Esophagus mucosa (tissue), 1 donor: ENCODE measurements around the gene KANK3. TPM values are rescaled to one million over a fixed set of nuclear protein-coding genes. Genes with fewer than 3 reads are reported as not detected.
"Not testable (repeated sequence)": the region's sequence is repeated elsewhere in the genome, so short reads cannot be mapped to it uniquely, and the experiment has no call there.

ENCODE experiments used
- ATAC-seq: fragments of 200-7000 bp; cut with Tn5 transposase; one replicate; pipeline ENCODE4 v1.9.1; 2020
- total RNA-seq: library from RNA; stranded (reverse); gene quantifications from one replicate; pipeline ENCODE4 v1.2.4, GENCODE V29; 2023
- donor health status: DM: yes; HTN: yes; CAD: no.

Gene KANK3
- total RNA-seq = 1.6 TPM

DNA sequence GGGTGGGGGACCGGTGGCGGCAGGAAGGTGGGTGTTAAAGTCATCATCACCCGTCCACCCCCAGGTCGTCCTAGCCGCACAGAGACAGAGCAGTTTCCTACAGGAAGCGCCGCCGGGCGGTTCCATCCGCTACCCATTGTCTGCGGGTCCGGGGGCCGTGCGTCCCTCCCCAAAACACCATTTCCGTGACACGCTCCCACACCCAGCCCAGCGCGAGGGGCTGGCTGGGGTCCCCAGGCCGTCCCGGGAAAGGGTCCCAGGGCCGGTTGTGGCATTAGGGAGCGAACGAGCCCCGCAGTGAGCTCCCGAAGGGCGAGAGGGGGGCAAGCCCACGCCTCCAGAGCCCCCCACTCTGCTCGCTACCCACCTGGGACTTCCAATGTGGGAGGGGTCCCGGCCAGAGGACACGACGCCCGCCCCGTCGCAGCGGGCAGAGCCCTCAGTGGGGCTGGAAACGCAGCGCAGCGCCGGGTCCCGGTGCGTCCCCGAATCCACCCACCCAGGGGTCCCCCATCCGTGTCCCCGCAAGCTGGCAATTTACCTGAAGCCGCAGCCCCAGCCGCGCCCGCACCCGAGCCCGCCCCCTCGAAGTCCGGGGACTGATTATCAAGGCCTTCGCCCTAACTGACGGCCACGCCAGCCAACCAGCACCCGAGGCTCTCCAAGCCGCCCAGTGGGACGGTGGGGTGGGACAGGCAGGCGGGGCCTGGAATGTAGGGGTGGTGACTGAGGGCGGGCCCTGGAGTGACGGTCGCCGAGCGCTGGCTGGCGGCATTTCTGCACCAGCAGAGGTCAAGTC, at the start of gene KANK3:
Gene KANK3, minus strand, starts transcription at position 579 of the 799 bp plus-strand sequence. CDS start 5,434 bp downstream, outside the sequence.
- peak; percentile 98 for ATAC-seq

DNA sequence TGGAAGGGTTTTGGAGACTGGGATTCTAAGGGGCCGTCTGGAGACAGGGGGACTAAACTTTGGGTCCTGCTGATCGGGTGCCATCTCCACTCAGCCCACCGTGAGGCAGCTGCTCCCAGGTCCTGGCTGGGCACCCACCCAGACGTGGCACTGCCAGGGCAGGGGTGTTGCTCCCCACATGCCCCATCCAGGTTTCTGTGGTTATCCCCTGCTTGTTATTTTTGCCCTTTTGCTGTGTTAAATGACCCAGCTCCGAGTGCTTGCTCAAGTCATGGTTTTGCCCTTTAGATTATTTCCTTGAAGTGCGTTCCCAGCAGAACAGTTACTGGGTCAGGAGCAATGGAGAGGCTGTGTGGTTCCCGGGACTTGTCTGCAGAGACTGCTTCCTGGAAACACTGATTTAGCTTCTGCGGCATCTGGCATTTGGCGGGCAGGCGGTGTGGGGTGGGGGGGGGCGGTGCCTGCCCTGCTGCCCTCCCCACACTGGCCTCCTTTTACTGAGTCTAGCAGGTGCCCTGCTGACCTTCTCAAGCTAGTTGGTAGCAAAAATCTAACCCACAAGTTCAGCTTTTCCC, 49.0 kb upstream of the KANK3 start:
- ATAC-seq = no peak

DNA sequence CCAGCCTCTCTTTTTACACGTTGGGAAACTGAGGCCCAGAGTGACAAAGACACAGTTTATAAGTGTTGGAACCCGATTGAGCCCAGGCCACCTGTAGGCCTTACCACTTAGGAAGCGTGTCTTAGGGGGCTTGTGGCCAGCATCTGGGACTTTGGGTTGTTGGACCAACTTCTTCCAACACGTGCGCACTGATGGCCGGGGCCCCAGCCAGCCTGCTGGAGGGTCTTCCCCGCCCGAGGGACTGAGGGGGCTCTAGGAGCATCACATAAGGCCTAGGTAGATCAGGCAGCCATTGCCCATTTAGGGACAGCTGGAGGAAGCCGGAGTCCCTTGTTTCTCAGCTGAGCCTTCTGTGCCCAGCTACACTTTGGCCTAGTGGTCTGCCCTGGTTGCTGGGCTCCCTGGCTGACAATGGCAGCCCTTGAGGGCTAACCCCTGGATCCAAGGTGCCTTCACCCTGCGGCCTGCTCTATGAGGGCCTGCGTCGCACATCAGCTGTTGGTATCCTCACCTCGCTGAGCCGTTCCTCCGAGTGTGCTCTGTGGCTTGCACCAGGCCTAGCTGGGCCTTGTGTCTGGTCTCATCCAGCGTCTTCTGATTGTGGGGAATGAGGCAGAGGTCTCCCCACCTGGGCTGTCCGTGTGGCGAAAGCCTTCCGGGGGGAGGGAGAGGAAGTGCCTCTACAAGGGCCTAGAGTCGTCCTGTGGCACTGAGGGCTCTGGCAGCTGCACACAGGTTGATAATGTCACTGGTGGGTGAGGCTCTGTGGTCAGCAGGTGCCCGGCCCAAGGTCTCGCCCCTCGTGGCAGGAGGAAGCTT, 48.3 kb upstream of the KANK3 start:
- no peak for ATAC-seq

DNA sequence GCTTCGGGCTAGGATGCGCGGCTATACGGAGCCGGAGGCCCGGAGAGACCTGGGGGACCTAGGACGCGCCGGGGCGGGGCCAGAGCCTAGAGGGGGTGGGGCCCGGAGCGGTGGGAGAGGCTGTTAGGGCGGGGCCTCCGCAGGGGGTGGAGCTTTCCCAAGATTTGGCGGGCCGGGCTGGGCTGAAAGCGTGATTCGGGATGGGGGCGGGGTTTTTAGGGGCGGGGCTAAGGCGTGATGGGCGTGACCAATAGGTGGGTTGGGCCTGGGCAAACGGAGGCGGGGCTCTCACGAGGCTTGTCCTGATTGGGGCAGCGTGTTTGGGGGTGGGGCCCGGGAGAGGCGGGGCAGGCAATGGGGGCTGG, 47.5 kb upstream of the KANK3 start:
- peak; percentile 92 for ATAC-seq

DNA sequence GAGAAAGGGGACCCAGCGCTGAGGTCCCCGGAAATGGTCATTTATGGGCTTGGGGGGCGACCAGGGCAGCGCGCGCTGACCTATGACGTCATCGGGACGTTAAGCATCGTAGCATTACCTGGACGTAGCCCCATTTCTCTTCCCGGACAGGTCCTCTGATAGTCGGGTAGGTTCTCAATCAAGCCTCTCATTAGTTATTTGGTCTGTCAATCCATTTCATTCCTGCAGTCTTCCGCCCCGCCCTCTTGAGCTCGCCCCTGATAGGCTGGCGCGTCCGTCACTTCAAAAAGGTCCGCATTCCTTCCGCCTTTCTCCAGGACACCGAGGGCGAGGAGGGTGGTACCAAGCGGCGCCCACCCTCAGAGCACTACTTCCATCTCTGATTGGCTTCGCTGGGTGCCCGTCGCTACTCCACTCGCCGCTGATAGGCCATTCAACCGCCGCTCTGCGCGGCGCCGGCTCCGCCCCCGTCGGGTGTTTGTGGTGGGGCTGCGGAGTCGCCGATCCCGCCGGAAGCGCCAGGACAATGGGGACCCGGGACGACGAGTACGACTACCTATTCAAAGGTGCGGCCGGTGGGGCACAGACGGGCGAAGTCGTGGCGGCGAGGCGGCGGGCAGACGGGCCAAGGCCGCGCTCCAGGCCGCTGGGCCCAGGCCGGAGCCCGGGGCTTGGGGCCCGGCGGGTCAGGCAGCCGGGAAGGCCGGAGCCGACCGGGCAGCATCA, 47.0 kb upstream of the KANK3 start, which contains the start of gene RAB11B:
Gene RAB11B, plus strand, starts transcription at position 470 of the 726 bp plus-strand sequence. Its CDS starts 57 bp downstream, at position 527.
- ATAC-seq = peak; percentile 95

DNA sequence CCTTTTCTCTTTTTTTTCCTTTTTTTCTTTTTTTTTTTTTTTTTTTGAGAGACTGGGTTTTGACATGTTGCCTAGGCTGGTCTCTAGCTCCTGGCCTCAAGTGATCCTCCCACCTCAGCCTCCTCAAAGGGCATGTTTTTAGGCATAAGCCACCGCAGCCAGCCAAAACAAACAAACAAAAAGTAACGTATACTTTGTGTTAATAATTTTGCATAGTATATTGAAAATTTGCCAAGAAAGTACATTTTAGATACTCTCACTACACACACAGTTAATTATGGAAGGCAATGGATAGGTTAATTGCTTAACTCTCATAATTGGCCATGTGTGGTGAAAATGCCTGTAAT, 45.5 kb upstream of the KANK3 start:
- ATAC-seq = no peak

DNA sequence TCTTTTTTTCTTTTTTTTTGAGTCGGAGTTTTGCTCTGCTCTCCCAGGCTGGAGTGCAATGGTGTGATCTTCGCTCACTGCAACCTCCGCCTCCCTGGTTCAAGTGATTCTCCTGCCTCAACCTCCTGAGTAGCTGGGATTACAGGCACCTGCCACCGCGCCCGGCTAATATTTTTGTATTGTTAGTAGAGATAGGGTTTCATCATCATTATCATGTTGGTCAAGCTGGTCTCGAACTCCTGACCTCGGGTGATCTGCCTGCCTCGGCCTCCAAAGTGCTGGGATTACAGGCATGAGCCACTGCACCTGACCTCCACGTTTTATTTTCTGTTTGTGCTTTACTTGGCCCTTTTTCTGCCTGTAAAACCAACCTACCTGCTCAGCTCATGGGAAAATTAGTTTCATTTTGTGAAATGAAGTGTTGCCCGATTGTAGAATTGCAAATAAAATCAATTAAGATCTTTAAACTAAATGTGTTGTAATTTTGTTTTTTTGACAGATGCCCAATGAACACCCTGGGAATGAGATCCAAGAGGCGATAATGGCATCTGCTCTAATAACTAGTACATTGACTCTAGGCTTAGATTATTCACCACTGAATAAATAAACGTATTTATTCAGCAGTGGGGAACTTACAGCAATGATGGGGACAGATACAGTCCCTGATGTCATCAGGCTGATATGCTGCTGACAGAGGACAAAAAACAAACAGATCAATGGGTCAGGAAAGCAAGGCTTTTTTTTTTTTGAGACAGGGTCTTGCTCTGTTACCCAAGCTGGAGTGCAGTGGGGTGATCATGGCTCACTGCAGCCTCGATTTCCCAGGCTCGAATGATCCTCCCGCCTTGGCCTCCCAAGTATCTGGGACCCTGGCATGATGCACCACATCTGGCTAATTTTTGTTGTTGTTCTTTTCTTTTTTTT, 44.9 kb upstream of the KANK3 start:
- ATAC-seq = no peak

DNA sequence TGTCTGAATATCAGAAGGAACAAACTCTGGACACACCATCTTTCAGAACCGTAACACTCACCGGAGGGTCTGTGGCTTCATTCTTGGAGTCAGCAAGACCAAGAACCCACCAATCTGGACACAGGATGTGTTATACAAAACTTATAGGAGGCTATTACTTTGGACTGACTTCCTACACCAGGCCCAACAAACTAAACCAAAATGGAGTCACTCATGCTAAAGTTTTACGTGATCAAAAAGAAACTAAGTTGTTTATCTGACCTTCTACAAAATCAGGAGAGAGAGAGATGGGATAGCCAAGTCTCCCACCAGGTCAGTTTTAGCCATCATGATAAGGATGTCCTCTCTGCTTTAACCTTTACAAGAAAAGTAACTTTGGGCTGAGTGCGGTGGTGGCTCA, 43.9 kb upstream of the KANK3 start:
- no peak for ATAC-seq

DNA sequence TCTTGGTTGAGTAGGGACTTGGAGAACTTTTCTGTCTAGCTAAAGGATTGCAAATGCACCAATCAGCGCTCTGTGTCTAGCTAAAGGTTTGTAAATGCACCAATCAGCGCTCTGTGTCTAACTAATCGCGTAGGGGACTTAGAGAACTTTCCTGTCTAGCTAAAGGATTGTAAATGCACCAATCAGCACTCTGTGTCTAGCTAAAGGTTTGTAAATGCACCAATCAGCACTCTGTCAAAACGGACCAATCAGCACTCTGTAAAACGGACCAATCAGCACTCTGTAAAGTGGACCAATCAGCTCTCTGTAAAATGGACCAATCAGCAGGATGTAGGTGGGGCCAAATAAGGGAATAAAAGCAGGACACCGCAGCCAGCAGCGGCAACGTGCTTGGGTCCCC, 43.4 kb upstream of the KANK3 start:
- not testable (repeated sequence) for ATAC-seq

DNA sequence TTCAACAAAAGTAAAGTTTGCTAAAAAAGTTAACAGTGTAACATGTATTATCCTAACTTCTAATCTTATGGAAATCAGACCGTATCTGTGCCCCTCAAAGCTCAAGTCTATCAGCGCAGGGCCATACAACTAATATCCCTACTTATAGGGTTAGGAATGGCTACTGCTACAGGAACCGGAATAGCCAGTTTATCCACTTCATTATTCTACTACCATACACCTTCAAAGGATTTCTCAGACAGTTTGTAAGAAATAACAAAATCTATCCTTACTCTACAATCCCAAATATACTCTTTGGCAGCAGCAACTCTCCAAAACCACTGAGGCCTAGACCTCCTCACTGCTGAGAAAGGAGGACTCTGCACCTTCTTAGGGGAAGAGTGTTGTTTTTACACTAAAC, 42.5 kb upstream of the KANK3 start:
- ATAC-seq = not testable (repeated sequence)

DNA sequence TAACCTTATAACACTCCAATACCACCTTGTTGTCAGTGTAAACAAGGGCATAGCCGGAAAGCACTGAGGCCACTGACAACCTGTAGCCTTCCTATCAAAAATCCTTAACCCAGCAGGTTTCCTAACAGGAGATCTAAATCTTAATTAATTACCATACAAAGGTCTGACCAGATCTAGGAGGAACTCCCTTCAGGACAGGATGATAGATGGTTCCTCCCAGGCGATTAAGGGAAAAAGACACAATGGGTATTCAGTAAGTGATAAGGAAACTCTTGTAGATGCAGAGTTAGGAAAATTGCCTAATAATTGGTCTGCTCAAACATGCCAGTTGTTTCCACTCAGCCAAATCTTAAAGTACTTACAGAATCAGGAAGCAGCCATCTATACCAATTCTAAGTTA, 42.0 kb upstream of the KANK3 start:
- ATAC-seq = not testable (repeated sequence)

DNA sequence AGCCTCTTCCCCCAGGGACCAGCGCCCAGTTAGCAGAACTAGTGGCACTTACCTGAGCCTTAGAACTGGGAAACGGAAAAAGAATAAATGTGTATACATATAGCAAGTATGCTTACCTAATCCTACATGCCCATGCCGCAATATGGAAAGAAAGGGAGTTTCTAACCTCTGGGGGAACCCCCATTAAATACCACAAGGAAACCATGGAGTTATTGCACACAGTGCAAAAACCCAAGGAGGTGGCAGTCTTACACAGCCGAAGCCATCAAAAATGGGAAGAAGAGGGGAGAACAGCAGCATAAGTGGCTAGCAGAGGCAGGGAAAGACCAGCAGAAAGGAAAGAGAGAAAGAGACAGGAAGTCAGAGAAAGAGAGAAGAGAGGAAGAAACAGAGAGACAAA, 41.5 kb upstream of the KANK3 start:
- not testable (repeated sequence) for ATAC-seq

DNA sequence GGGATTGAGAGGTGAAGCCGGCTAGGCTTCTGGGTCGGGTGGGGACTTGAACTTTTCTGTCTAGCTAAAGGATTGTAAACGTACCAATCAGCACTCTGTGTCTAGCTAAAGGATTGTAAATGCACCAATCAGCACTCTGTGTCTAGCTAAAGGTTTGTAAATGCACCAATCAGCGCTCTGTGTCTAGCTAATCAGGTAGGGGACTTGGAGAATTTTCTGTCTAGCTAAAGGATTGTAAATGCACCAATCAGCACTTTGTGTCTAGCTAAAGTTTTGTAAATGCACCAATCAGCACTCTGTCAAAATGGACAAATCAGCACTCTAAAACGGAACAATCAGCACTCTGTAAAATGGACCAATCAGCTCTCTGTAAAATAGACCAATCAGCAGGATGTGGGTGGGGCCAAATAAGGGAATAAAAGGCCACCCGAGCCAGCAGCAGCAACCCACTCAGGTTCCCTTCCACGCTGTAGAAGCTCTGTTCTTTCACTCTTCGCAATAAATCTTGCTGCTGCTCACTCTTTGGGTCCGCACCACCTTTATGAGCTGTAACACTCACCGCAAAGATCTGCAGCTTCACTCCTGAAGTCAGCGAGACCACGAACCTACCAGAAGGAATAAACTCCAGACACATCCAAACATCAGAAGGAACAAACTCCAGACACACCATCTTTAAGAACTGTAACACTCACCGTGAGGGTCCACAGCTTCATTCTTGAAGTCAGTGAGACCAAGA, 36.3 kb upstream of the KANK3 start:
- ATAC-seq = not testable (repeated sequence)

DNA sequence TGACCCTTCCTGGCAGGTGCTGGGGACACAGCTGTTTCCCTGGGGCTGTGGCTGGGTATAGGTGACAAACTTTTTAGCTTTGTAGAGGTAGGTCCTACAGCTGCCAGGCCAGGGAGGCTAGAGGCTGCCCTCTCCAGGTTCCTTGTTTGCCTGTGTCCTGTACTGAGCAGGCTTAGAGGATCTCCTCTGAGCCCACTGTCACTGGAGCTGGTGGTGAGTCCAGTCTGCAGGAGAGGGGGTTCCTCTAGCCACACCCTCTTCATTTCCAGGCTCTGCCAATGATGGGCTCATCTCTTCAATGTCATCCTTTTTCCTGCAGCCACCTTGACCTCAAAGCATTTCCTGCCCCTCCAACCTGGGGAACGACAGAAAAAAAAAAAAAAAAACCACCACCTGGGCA, 34.5 kb upstream of the KANK3 start:
- peak; percentile 51 for ATAC-seq

DNA sequence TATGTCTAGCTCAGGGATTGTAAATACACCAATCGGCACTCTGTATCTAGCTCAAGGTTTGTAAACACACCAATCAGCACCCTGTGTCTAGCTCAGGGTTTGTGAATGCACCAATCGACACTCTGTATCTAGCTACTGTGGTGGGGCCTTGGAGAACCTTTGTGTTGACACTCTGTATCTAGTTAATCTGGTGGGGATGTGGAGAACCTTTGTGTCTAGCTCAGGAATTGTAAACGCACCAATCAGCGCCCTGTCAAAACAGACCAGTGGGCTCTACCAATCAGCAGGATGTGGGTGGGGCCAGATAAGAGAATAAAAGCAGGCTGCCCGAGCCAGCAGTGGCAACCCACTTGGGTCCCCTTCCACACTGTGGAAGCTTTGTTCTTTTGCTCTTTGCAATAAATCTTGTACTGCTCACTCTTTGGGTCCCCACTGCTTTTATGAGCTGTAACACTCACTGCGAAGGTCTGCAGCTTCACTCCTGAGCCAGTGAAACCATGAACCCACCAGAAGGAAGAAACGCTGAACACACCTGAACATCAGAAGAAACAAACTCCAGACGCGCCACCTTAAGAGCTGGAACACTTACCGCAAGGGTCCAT, 33.4 kb upstream of the KANK3 start:
- ATAC-seq = not testable (repeated sequence)

DNA sequence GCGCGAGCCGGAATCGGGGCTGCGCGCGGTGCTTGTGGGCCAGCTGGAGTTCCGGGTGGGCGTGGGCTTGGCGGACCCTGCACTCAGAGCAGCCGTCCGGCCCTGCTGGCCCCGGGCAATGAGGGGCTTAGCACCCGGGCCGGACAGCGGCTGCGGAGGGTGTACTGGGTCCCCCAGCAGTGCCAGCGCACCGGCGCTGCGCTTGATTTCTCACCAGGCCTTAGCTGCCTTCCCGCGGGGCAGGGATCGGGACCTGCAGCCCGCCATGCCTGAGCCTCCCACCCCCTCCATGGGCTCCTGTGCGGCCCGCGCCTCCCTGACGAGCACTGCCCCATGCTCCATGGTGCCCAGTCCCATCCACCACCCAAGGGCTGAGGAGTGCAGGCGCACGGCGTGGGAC, 32.7 kb upstream of the KANK3 start:
- not testable (repeated sequence) for ATAC-seq

DNA sequence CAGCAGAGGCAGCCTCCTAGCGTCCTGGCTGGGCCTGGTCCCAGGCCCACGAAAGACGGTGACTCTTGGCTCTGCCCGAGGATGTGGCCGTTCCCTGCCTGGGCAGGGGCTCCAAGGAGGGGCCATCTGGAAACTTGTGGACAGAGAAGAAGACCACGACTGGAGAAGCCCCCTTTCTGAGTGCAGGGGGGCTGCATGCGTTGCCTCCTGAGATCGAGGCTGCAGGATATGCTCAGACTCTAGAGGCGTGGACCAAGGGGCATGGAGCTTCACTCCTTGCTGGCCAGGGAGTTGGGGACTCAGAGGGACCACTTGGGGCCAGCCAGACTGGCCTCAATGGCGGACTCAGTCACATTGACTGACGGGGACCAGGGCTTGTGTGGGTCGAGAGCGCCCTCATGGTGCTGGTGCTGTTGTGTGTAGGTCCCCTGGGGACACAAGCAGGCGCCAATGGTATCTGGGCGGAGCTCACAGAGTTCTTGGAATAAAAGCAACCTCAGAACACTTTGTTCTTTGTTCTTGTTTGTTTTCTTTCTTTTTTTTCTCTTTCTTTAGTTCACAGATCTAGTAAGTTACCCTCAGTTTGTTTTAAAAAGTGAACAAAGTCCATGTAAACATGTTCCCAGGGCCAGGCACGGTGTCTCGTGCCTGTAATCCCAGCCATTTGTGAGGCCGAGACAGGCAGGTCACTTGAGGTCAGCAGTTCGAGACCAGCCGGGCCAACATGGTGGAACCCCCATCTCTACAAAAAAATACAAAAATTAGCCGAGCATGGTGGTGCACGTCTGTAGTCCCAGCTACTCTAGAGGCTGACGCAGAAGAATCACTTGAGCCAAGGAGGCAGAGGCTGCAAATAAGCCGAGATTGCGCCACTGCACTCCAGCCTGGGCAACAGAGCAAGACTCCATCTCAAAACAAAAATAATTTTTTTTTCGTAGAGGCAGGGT, 31.1 kb upstream of the KANK3 start:
- ATAC-seq = peak; percentile 22

DNA sequence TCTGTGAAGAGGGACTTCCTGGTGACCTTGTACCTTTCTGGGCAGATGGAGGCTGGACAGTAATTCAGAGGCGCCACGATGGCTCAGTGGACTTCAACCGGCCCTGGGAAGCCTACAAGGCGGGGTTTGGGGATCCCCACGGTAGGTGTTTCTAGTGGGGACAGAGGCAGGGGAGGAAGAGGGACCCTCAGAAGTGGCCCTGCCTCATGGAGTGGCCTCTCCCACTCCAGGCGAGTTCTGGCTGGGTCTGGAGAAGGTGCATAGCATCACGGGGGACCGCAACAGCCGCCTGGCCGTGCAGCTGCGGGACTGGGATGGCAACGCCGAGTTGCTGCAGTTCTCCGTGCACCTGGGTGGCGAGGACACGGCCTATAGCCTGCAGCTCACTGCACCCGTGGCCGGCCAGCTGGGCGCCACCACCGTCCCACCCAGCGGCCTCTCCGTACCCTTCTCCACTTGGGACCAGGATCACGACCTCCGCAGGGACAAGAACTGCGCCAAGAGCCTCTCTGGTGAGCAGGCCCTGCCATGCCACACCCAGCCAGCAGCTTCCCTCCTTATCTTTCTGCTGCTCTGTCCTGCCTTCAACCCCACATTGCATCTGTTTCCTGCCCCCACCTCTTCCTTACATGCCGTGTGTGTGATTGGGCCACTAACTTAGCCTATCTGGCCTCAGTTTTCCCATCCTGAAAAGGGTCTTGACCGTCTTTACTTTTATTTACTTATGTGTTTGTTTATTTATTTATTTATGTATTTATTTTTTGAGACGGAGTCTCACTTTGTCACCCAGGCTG, 28.1 kb upstream of the KANK3 start:
- ATAC-seq = peak; percentile 10
